B cell (primary cell): Measurements from ENCODE around the gene ZNF346. TPM values are rescaled to one million over a fixed set of nuclear protein-coding genes. Genes with fewer than 3 reads are reported as not detected.

ENCODE experiments used
- ATAC-seq: fragments of 200-7000 bp; cut with Tn5 transposase; one replicate; pipeline ENCODE4 v1.10.0; 2021; ENCODE audit warnings: low read depth, mild to moderate bottlenecking, moderate number of reproducible peaks, moderate library complexity
- CTCF ChIA-PET: fragments of 350-600 bp; sonication (Branson Sonifier 250); formaldehyde crosslinking; loops from one replicate; lab custom pipeline; 2021; ENCODE audit warnings: antibody characterized with exemption, inconsistent platforms; lab: Charles Lee
- POLR2A ChIA-PET: fragments of 350-600 bp; sonication (Branson Sonifier 250); formaldehyde crosslinking; loops from one replicate; lab custom pipeline; 2021; ENCODE audit warnings: antibody characterized with exemption; lab: Charles Lee
- DNase-seq: peaks from one replicate; pipeline ENCODE4 v3.0.0; 2013
- H2AFZ ChIP-seq: 2 replicates; pipeline ENCODE4 v1.6.1; 2012; ENCODE audit warnings: mild to moderate bottlenecking, low read depth, low read length; ENCODE audit not compliant: insufficient read depth, poor library complexity, severe bottlenecking
- H3K27ac ChIP-seq, 2 donors: 1 replicate in 1 of 2; 2 replicates in 1 of 2; pipeline ENCODE4 v1.5.1; 2012 to 2013; ENCODE audit warnings: low read length in 2 of 2, mild to moderate bottlenecking in 2 of 2, moderate library complexity in 1 of 2
- H3K27me3 ChIP-seq, 4 experiments: fragments of 200-600 bp in 1 of 4; sonication (generic) in 1 of 4; replicated peaks in 1 of 4; 1 replicate in 2 of 4; 2 replicates in 2 of 4; pipeline versions ENCODE4 v1.6.1 to v1.7.0; 2013 to 2016; ENCODE audit warnings: low read length in 3 of 4, mild to moderate bottlenecking in 2 of 4, mixed read lengths in 1 of 4, moderate library complexity in 1 of 4; ENCODE audit not compliant: insufficient read depth in 4 of 4, control insufficient read depth in 3 of 4; ENCODE audit errors: control extremely low read depth in 1 of 4
- H3K36me3 ChIP-seq, 2 experiments: replicated peaks in 1 of 2; 1 replicate in 1 of 2; 2 replicates in 1 of 2; pipeline versions ENCODE4 v1.6.1 to v1.7.1; 2013; ENCODE audit warnings: low read length in 1 of 2; ENCODE audit not compliant: insufficient read depth in 2 of 2, control insufficient read depth in 1 of 2; ENCODE audit errors: control extremely low read depth in 1 of 2, extremely low read depth in 1 of 2
- H3K4me1 ChIP-seq, 2 donors: fragments of 200-600 bp in 1 of 2; sonication (generic) in 1 of 2; 1 replicate in 1 of 2; 2 replicates in 1 of 2; pipeline versions ENCODE4 v1.5.1 to v1.6.1; 2013 to 2017; ENCODE audit warnings: low read length in 2 of 2; ENCODE audit not compliant: control insufficient read depth in 2 of 2, insufficient read depth in 2 of 2
- H3K4me2 ChIP-seq: replicated peaks from 2 replicates; pipeline ENCODE3; 2012; ENCODE audit warnings: mild to moderate bottlenecking, low read depth, low read length; ENCODE audit not compliant: poor library complexity, severe bottlenecking
- H3K4me3 ChIP-seq, 5 experiments: fragments of 200-600 bp in 1 of 5; sonication (generic) in 1 of 5; 1 replicate in 3 of 5; 2 replicates in 2 of 5; pipeline versions ENCODE4 v1.5.1 to v1.7.0; 2011 to 2016; ENCODE audit warnings: low read length in 4 of 5, mild to moderate bottlenecking in 4 of 5, low read depth in 2 of 5, control low read depth in 1 of 5, moderate library complexity in 1 of 5; ENCODE audit not compliant: insufficient read depth in 1 of 5; ENCODE audit errors: control extremely low read depth in 1 of 5, extremely low read depth in 1 of 5
- H3K79me2 ChIP-seq: fragments of 200-600 bp; sonication (generic); one replicate; pipeline ENCODE4 v1.6.0; 2016; ENCODE audit warnings: low read length; ENCODE audit not compliant: control insufficient read depth, insufficient read depth
- H3K9ac ChIP-seq: fragments of 200-600 bp; sonication (generic); 2 replicates; pipeline ENCODE4 v1.6.1; 2017; ENCODE audit warnings: mild to moderate bottlenecking, low read length, moderate library complexity
- H3K9me3 ChIP-seq, 3 donors: one replicate each; pipeline versions ENCODE4 v1.6.1 to v1.7.1; 2013; ENCODE audit warnings: low read length in 2 of 3; ENCODE audit not compliant: control insufficient read depth in 2 of 3, insufficient read depth in 1 of 3; ENCODE audit errors: control extremely low read depth in 1 of 3
- H4K20me1 ChIP-seq: 2 replicates; pipeline ENCODE4 v1.6.0; 2012; ENCODE audit warnings: mild to moderate bottlenecking, low read length; ENCODE audit not compliant: insufficient read depth, control insufficient read depth, poor library complexity, severe bottlenecking
- H3K27ac Mint-ChIP-seq: one replicate; pipeline ENCODE4 v1.8.0; 2021; ENCODE audit warnings: mixed read lengths
- H3K27me3 Mint-ChIP-seq: one replicate; pipeline ENCODE4 v1.8.0; 2021; ENCODE audit warnings: mixed read lengths
- H3K4me1 Mint-ChIP-seq: one replicate; pipeline ENCODE4 v1.8.0; 2021; ENCODE audit warnings: mixed read lengths
- H3K4me3 Mint-ChIP-seq: one replicate; pipeline ENCODE4 v1.8.0; 2021; ENCODE audit warnings: mixed read lengths
- H3K9me3 Mint-ChIP-seq: one replicate; pipeline ENCODE4 v1.8.0; 2022; ENCODE audit warnings: mixed read lengths; ENCODE audit not compliant: insufficient read depth
- EZH2 ChIP-seq: IDR thresholded peaks from 2 replicates; pipeline ENCODE4 v1.6.1; 2012; ENCODE audit warnings: borderline replicate concordance, low read depth, mild to moderate bottlenecking, moderate library complexity, low read length; ENCODE audit not compliant: insufficient read depth, poor library complexity, severe bottlenecking
- WGBS: methylation state at CpG from one replicate; pipeline ENCODE4 v1.1.5; 2013; ENCODE audit warnings: missing lambda C conversion rate; ENCODE audit not compliant: insufficient coverage; 5-methylcytosine and 5-hydroxymethylcytosine counted together
- intact Hi-C: fragments of 100-400 bp; cut with micrococcal nuclease; formaldehyde crosslinking; loops from one replicate; pipeline ENCODE4 v1.10.0; 2022
- polyA plus RNA-seq: library from polyadenylated mRNA; depleted of rRNA; stranded (reverse); fragments of >200 nt; gene quantifications from 2 replicates; pipeline ENCODE4 v1.2.3, GENCODE V29; 2012
- total RNA-seq, 2 donors: library from RNA; stranded (reverse); fragments of 120-200 nt in 1 of 2; gene quantifications; 1 replicate in 1 of 2; 2 replicates in 1 of 2; pipeline versions ENCODE4 v1.2.3 to v1.2.4, GENCODE V29; 2013 to 2022
- TF ChIP-seq, protein P1 (sequence below): fragments of 200-600 bp; IDR thresholded peaks from one replicate; pipeline ENCODE4 v1.8.0; 2022; ENCODE audit warnings: antibody characterized with exemption, mild to moderate bottlenecking

The ZNF346 gene
- total and polyA plus RNA-seq, 2 donors (not counting 1 experiment from before 2014, with no cell fraction given), result 20.2 to 38.4 TPM

- POLR2A ChIA-PET, result no interaction called here
- WGBS, result 93% methylated on average over 30 of the region's 30 CpGs
- no peak for TF ChIP-seq EZH2
- TF ChIP-seq, protein P1, sequence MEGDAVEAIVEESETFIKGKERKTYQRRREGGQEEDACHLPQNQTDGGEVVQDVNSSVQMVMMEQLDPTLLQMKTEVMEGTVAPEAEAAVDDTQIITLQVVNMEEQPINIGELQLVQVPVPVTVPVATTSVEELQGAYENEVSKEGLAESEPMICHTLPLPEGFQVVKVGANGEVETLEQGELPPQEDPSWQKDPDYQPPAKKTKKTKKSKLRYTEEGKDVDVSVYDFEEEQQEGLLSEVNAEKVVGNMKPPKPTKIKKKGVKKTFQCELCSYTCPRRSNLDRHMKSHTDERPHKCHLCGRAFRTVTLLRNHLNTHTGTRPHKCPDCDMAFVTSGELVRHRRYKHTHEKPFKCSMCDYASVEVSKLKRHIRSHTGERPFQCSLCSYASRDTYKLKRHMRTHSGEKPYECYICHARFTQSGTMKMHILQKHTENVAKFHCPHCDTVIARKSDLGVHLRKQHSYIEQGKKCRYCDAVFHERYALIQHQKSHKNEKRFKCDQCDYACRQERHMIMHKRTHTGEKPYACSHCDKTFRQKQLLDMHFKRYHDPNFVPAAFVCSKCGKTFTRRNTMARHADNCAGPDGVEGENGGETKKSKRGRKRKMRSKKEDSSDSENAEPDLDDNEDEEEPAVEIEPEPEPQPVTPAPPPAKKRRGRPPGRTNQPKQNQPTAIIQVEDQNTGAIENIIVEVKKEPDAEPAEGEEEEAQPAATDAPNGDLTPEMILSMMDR, result no peak
- Histone ChIP-seq H3K4me1 (no peaks in the 10 kb centered on the region), H3K9ac (no peak overlapping the region), H4K20me1 (no peaks in the 10 kb centered on the region), H3K9me3 (no peaks in the 10 kb centered on the region), H3K4me3 (no peak overlapping the region), H3K79me2 (no peaks in the 10 kb centered on the region), H3K27me3 (no peaks in the 10 kb centered on the region), H3K27ac (no peak overlapping the region), H2AFZ (no peak overlapping the region), H3K36me3 (no peaks in the 10 kb centered on the region), H3K4me2 (no peak overlapping the region)
- no peak overlapping the region for H3K4me3 Mint-ChIP-seq
- no peaks in the 10 kb centered on the region for H3K9me3 Mint-ChIP-seq
- H3K4me1 Mint-ChIP-seq, result no peaks in the 10 kb centered on the region
- no peak overlapping the region for H3K27ac Mint-ChIP-seq
- no peaks in the 10 kb centered on the region for H3K27me3 Mint-ChIP-seq
- no peak for DNase-seq
- CTCF ChIA-PET, result interaction anchor here (0.8 to 1.9 kb wide), 3 partner anchors 13 to 16 kb away, joined by 3 to 6 read pairs (median 4); no protein-coding TSS in a partner anchor
- no peak for ATAC-seq
- intact Hi-C loops, result no loop called here
Observed at GRCh38 chr5:177097016-177097985, 74.8 kb downstream of the ZNF346 start.

- Mint-ChIP-seq H3K27me3 (no peaks in the 10 kb centered on the region), H3K4me3 (no peak overlapping the region), H3K4me1 (no peaks in the 10 kb centered on the region), H3K27ac (no peak overlapping the region), H3K9me3 (no peaks in the 10 kb centered on the region)
- ATAC-seq (no peak), DNase-seq (no peak)
- no peaks in the 10 kb centered on the region for H4K20me1 ChIP-seq
- H3K4me1 ChIP-seq, result no peaks in the 10 kb centered on the region
- ChIA-PET POLR2A (no interaction called here), CTCF (interaction anchor here (0.8 to 2.4 kb wide), 4 partner anchors 12 to 26 kb away, joined by 3 to 6 read pairs (median 4); no protein-coding TSS in a partner anchor)
- no peak overlapping the region for H2AFZ ChIP-seq
- WGBS, result 94% methylated on average over 6 of the region's 6 CpGs
- intact Hi-C loops, result no loop called here
- H3K9ac ChIP-seq, result no peak overlapping the region
- no peaks in the 10 kb centered on the region for H3K36me3 ChIP-seq
- H3K27me3 ChIP-seq, result no peaks in the 10 kb centered on the region
- TF ChIP-seq, protein P1, result no peak
- no peak for TF ChIP-seq EZH2
- H3K27ac ChIP-seq, result no peak overlapping the region
- no peaks in the 10 kb centered on the region for H3K79me2 ChIP-seq
- H3K9me3 ChIP-seq, result no peaks in the 10 kb centered on the region
- no peak overlapping the region for H3K4me3 ChIP-seq
- H3K4me2 ChIP-seq, result no peak overlapping the region
Observed at GRCh38 chr5:177098120-177098469, 75.6 kb downstream of the ZNF346 start.
